Panc1 (cell line): ENCODE measurements around the gene NECTIN1.

Source experiments
- CTCF ChIP-seq: fragments of 450-650 bp; IDR thresholded peaks from 2 replicates; pipeline ENCODE4 v1.5.1; 2017; ENCODE audit warnings: mild to moderate bottlenecking
- TCF7L2 ChIP-seq: IDR thresholded peaks from 2 replicates; pipeline ENCODE4 v1.6.1; 2011; ENCODE audit warnings: mild to moderate bottlenecking, low read depth, low read length, inconsistent platforms

GRCh38 chr11:119758291-119758690, 29.3 kb upstream of the NECTIN1 start:
- TF ChIP-seq CTCF (no peak), TCF7L2 (no peak)
